HS-27A (cell line): ENCODE measurements around the gene SCUBE1.

Experiments used
- DNase-seq: peaks from one replicate; pipeline ENCODE4 v3.0.0-alpha.2; 2012; ENCODE audit warnings: low read depth, missing footprints

SCUBE1 gene

DNA sequence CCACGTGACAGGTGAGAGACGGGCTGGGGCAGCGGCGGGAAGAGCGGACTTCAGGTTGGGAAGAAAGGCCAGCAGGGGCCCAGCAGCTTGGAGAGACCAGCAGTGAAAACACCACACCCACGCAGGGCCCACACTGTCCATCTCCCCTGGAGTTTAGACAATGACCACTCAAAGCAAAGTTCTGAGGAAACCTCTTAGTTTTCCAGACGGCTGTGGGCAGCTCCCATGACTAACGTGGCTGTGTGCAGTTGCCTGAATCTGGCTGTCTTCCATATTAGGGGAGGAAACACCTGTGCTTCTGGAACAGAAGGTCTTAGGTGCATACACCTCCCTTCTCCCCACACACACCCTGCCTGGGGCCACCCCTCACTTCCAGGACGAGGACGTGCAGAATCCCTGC lies 85.6 kb downstream of the SCUBE1 start:
- no peak for DNase-seq

DNA sequence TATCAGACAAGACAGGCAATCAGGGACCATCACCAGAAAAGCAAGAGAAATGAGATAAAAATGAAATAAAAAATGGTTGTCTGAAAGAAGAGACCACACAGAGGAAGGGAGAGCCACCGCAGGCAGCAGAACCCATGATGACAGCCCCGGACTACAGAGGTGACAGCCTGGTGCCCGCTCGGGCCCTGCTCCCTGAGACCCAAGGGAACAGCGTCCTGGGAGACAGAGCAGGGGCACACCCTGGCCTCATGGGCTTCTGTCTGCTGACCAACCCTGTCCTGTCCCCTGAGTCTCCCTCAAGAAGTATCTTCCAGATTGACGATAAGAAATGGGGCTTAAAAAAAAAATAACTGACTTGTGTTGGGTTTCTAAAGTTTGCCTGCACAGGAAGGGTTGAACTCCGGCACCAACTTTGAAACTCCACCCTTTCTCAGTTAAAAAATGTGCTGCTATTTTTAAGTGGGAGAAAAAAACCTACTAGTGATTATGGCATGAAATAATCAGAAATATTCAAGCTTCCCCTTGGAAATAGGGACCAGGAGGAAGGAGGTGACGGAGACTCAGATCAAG lies 86.1 kb downstream of the SCUBE1 start:
- no peak for DNase-seq

DNA sequence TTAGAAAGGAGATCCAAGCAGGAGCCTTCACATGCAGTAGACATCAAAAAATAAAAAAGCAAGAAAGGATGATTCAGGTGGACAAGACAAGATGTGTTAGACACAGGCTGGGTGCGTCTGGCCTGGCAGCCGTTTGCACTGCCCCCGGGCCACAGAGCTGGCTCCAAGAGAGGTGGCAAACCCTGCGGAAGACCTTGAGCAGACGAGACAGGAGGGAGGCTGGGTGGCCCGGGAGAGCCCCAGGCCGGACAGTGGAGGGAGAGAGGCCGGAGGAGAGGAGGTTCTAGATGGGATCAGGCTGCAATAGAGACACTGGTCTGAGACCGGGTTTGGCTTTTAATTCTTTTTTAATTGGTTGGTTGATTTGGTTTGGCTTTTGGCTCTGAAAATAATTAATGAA lies 86.6 kb downstream of the SCUBE1 start:
- DNase-seq, result no peak

- DNase-seq, result no peak
Measured at GRCh38 chr22:43255299-43255698, 87.9 kb downstream of the SCUBE1 start.

DNA sequence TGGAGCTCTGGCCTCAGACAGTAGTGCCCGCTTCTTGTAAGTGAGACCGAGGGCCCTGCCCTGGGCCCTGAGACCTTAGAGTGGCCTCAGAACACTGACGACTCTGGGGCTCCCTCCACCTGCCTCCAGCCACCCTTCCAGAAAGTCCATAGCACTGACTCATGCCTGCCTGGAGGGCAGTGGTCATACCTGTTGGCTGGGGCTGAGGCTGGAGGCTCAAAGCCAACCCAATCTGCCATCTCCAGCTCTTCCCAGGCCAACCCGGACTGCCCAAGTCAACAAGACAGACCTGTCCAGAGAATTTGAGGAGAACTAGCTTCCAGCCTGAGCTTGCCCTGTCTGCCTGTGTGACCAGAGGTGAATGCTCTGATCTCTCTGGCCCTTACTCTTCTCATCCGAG lies 89.3 kb downstream of the SCUBE1 start:
- no peak for DNase-seq

DNA sequence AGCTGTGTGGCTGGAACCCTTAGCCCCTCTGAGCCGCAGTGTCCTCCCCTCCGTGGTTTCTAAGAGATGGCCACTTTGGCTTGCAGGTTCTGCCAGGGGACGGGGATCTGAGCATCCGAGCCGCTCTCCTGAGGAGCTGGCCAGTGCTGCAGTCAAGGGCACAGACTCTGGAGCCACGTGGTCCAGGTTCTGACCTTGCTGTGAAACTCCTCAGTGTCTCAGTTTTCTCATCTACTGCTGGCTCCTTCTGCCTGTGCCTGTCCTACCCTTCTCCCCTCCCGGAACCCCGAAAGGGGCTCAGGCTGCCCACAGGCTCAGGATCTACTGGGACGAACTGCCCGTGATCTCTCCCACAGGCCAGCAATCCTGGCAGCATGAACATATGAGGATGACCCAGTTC lies 90.9 kb downstream of the SCUBE1 start:
- DNase-seq, result no peak

DNA sequence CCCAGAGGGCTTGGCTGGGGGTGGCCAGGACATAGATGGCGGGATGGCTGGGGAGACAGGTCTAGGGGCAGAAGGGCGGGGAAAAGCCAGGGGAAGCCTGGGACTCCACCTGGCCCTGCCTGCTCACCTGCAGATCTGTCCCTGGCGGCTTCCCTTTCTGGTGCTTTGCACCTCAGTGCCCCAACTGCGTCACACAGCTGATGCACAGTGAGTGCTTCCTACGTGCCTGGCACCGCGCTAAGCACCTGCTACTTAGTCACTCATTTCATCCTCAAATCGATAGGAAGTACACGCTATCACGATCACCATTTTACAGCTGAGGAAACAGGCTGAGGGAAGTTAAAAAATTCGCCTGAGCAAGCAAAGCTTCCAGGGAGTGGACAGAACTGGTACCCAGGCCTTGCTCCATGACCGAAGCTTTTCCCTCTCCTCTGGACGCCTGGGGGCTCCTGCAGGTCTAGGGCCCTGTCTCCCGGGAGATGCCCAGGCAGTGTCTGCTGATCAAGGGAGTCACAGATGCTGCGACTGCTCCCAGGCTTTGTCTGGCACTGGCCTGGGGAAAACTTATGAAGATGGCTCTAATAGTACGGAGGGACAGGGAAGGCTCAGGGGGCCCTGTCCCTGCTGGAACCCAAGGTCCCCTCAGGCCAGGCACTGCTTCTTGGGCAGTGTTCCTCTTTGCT lies 93.2 kb downstream of the SCUBE1 start:
- DNase-seq, result no peak

GRCh38 chr22:43247546-43248260 lies 95.5 kb downstream of the SCUBE1 start:
- no peak for DNase-seq

GRCh38 chr22:43246188-43246587 lies 97.0 kb downstream of the SCUBE1 start:
- DNase-seq, result no peak

- no peak for DNase-seq
Measured at GRCh38 chr22:43245717-43246116, 97.5 kb downstream of the SCUBE1 start.

DNA sequence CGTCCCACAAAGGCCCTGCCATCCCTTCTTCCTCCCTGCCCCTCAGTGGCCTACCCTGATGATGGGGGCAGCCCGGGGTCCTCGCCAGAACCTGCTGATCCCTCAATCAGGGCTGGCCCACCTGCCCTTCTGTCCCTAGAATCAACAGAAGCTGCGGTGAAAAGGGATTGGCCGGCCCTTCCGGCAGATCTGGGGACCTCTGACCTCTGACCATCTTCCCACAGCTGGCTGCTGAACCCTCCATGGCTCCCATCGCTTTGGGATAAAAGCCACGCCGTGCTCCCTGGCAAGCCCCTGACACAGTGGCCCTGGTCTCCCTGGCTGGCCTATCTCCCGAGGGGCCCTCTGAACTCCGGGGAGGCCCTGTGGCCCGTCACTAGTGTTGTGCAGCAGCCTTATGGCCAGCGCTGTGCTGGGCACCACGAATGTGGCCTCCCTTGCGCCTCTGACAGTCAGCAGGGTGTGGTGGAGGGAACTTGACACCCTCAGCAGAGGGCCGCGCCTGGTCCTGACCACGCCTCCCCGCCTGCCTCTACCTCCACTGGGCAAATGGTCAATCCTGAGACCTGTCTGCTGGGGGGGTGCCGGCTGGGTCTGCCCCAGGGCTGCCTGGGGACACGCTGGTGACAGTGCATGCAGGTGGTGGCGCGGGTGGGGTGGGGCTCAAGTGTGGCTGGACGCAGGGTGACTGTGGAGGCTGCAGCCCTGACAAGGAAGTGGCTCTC lies 98.2 kb downstream of the SCUBE1 start:
- no peak for DNase-seq

- DNase-seq, result no peak
Measured at GRCh38 chr22:43244402-43244801, 98.8 kb downstream of the SCUBE1 start.

DNA sequence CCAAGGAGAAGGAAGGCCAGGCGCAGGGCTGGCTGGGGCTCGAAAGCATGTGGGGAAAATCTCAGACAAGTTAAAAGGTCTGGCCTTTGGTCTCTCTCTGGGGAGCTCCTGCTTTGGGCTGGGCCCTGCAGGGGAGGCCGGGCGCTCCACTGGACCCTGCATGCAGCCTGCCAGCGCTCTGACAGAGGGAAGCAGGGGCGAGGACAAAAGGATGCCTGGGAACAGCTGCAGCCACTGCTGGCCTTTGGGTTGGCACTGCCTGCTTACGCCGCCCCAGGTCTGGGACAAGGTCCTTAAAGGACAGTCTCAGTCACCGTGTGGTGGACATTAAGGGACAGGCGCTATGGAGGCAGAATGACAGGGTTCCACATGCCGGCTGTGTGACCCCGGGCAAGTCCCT lies 99.8 kb downstream of the SCUBE1 start:
- no peak for DNase-seq

GRCh38 chr22:43242627-43243026 lies 100.5 kb downstream of the SCUBE1 start:
- DNase-seq, result no peak

DNA sequence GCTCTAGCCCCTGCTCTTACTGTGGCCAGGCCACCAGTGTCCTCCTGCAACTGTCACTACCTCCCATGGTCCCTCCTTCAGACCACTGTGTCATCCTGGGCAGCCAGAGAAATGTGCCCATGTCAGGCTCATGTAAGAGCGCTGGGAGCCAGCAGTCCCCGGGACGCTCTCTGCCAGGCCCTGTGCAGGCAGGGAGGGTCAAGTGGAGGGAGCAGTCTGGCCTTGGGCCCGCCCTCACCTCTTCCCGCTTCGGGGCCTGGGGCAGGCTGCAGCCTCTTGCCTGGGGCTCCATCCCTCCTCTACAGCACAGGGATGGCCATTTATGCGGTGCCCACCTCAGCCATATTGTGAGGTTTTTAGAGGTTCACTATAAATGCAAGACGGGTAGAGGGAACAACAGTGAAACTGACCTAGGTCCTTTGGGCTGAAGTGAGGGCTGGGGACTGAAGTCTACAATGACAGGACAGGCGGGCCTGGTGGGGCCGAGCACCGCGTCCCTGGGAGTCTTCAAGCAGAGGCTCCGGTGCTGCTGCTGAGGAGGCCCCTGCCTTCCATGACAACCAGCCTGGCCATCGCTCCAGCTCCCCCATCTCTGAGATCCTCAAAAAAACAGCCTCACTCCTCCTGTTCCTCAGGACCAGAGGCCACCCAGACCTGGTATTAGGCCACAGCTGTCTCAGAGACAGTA lies 101.3 kb downstream of the SCUBE1 start:
- DNase-seq, result no peak

- no peak for DNase-seq
Measured at GRCh38 chr22:43241138-43241597, 102.0 kb downstream of the SCUBE1 start.

DNA sequence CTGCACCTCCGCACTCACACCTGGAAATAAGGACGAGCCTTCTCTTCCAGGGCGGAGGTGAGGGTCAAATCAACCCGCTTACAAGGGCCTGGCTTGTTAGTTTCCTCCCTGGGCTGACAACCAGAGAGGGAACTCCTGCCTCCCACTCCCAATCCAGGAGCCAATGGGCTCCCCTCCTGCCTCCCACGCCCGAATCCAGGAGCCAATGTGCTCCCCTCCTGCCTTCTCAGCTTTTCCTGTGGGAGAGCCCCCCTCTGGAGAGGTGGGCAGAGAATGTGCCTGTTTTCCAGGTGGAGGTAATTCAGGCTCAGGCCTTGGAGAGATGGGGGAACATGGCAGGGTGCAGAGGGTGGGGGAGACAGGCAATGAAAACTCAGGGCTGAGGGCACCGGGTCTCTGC lies 102.6 kb downstream of the SCUBE1 start:
- no peak for DNase-seq

DNA sequence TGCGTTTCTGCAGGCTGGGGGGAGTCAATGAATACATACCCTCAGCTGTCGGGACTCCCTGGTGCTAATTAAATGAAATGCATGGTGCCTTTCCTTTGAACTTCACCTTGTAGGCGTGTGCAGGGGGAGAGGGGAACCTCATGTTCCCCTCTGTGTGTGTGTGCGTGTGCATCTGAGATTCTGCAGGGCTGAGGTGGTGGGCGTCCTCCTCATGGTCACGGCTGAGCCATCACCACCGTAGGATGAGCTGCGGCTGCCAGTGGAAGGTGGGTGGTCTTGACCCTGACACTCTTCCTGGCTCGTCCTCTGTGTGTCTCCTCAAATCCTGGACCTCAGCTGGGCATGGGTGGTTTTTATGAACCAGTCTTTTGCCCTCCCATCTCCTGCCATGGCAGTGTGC lies 103.2 kb downstream of the SCUBE1 start:
- DNase-seq, result no peak

- no peak for DNase-seq
Measured at GRCh38 chr22:43239193-43239780, 103.9 kb downstream of the SCUBE1 start.

- no peak for DNase-seq
Measured at GRCh38 chr22:43238526-43239006, 104.6 kb downstream of the SCUBE1 start.

- DNase-seq, result no peak
Measured at GRCh38 chr22:43237280-43237679, 105.9 kb downstream of the SCUBE1 start.
